T-helper 1 cell treated with Interleukin-12 subunit alpha and Interleukin-12 subunit beta and Interleukin-4 antibody, amounts not matched to agents 30 μg/mL and 1 μg/mL, for 36 hours (primary cell): Measurements from ENCODE around the gene ITGB4.

Source experiments
- H3K27ac Mint-ChIP-seq: one replicate; pipeline ENCODE4 v1.8.0; 2021; ENCODE audit warnings: mild to moderate bottlenecking, mixed read lengths
- H3K27me3 Mint-ChIP-seq: one replicate; pipeline ENCODE4 v1.8.0; 2021; ENCODE audit warnings: low read depth, mixed read lengths
- H3K36me3 Mint-ChIP-seq: one replicate; pipeline ENCODE4 v1.8.0; 2021; ENCODE audit warnings: low read depth, mixed read lengths
- H3K4me1 Mint-ChIP-seq: one replicate; pipeline ENCODE4 v1.8.0; 2021; ENCODE audit warnings: low read depth, mixed read lengths
- H3K4me3 Mint-ChIP-seq: one replicate; pipeline ENCODE4 v1.8.0; 2021; ENCODE audit warnings: mild to moderate bottlenecking, moderate library complexity, mixed read lengths
- H3K9me3 Mint-ChIP-seq: one replicate; pipeline ENCODE4 v1.8.0; 2021; ENCODE audit warnings: mixed read lengths

The ITGB4 gene

DNA sequence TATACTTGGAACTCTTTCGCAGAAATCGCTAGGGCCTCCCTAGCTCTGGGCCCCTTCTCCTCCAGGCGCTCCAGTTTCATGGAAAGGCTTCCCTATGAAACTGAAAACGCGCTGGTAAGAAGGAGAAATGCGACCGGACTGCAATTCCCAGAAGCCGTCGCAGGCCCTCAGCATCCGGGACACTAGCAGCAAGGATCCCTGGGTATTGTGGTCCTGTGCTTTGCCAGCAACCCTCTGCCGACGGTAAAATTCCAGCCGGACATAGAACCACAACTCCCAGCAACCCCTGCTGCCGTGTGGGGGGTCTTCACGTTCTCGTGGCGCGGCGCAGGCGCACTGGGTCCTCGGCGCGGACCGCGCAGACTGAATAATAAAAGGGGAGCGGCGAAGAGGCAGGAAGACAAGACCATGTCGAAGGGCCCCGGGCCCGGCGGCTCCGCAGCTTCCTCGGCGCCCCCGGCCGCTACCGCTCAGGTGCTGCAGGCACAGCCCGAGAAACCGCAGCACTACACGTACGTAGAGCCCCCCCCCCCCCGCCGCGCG is 63.3 kb downstream of the ITGB4 start, which contains the start of gene UNK:
Gene UNK (plus strand): TSS at position 334 of the 543 bp plus-strand sequence. CDS start 75 bp downstream, at position 409.
- H3K36me3 Mint-ChIP-seq: peaks cover 15% of the 10 kb centered on the region

DNA sequence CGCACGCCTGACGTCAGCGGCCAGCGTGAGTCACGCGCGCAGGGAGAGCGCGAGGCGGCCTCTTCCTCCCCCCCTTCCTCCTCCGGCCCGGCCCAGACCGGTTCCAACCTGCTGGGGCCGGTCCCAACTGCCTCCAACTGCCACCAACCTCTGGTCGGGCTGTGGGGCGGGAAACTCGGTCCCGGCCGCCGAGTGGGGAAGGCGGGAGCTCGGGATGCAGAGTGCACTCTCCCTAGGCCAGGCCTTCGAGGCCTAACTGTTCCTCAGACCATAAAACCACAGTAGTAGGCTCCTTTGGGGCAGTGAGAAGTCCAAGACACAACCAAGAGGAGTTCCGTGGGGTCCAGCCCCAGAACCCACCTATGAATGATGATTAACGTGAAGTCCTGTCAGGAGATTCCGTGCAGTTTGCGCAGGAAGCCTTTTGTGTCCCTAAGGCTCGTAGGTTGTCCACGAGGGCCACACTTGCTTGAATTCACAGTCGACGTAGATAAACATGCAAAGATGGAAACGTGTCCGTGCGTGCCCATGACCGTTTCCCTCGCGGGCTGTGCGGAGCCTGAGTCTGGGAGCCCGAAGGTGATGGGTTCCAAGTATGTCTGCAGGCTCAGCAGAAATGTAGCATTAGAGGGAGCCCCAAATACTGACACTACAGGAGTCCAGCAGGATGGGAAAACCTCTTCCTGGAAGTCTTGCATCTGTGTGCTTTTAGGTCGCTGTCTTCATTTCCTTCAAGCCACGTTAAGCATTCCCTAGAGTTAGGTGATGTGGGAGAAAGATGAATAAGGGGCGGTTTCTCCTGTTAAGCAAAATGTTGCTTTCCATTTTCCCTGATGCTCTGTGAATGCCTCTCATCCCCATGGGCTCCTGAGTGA is 64.0 kb downstream of the ITGB4 start:
- Mint-ChIP-seq H3K4me3 (peak overlapping the region; percentile 80), H3K36me3 (peaks cover 13% of the 10 kb centered on the region), H3K9me3 (no peaks in the 10 kb centered on the region), H3K4me1 (peaks cover 29% of the 10 kb centered on the region), H3K27me3 (no peaks in the 10 kb centered on the region), H3K27ac (peak overlapping the region; percentile 95)

More for the DNA sequence above, 63.3 kb downstream of the ITGB4 start, which contains the start of gene UNK:
- H3K9me3 Mint-ChIP-seq: no peaks in the 10 kb centered on the region
- H3K4me1 Mint-ChIP-seq: peaks cover 35% of the 10 kb centered on the region
- H3K4me3 Mint-ChIP-seq: peak within 1 kb of the TSS; percentile 80
- peak within 1 kb of the TSS; percentile 95 for H3K27ac Mint-ChIP-seq
- no peaks in the 10 kb centered on the region for H3K27me3 Mint-ChIP-seq

DNA sequence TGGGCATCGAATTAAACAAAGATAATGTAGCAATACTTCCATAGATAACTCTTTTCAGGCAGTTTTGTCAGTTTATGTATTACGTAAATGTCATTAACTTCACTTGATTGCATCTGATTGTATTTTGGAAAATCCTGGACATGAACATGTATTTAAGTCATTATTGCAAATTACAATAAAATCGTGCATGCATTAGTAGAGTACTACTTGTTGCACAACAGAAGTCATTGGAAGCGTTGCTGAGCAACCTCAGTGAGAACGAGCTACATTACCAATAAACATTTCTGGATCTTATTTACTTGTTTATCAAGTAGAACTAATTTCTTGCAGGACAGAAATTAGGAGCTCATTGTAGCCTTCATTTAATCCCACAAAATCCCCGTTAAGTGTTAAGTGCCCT is 70.0 kb downstream of the ITGB4 start:
- peaks cover 23% of the 10 kb centered on the region for H3K36me3 Mint-ChIP-seq
- H3K4me3 Mint-ChIP-seq: no peak overlapping the region
- H3K4me1 Mint-ChIP-seq: peaks cover 26% of the 10 kb centered on the region
- H3K9me3 Mint-ChIP-seq: no peaks in the 10 kb centered on the region
- no peaks in the 10 kb centered on the region for H3K27me3 Mint-ChIP-seq
- no peak overlapping the region for H3K27ac Mint-ChIP-seq

DNA sequence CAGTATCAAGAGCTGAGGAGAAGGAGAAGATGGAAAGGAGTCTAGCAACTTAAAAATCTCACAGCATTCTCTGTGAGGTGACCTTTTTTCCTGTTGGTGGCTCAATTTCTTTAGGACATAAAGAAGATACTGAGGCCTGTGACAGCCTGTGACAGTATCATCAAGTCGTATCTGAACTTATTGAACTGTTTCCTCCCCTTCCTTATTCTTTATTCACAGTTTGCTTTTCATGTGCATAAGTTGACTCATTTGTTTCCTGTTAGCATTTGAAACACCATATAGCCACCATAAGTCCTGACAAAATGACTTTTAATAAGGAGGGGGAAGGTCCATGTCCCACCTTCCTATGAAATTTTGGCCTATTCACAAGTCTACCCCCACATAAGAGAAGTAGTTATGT is 72.2 kb downstream of the ITGB4 start:
- peak overlapping the region; percentile 58 for H3K27ac Mint-ChIP-seq

DNA sequence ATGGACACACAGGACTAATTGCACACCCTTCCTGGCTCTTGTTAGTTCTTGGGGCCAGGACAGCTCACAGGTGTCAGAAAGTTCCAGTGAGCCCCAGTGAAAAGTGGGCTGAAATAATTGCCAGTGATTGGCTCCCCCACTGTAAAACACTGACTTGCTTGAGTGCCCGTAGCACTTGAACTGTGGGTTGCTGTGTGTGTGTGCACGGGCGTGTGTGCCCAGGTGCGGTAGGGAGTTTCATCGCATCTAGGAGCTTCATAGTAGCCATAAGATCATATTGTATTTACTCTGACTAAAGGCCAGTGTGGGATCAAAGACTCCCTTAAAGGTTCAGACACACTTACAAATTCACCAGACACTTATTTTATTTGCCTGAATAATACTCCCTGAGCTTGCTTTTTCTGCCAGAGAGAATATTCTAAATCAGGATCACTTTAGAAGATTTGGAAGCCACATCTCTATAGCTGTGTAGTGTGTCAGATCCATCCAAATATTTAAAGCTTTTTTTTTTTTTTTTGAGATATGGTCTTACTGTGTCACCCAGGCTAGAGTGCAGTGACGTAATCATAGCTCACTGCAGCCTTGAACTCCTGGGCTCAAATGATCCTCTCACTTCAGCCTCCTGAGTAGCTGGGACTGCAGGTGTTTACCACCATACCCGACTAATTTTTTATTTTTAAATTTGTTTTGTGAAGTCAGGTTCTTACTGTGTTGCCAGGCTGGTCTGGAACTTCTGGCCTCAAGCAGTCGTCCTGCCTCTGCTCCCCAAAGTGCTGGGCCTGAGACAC is 74.8 kb downstream of the ITGB4 start:
- H3K36me3 Mint-ChIP-seq: peaks cover 21% of the 10 kb centered on the region
- peaks cover 18% of the 10 kb centered on the region for H3K4me1 Mint-ChIP-seq
- H3K27me3 Mint-ChIP-seq: no peaks in the 10 kb centered on the region
- no peak overlapping the region for H3K27ac Mint-ChIP-seq
- H3K4me3 Mint-ChIP-seq: no peak overlapping the region
- no peaks in the 10 kb centered on the region for H3K9me3 Mint-ChIP-seq

More for the DNA sequence above, 72.2 kb downstream of the ITGB4 start:
- H3K9me3 Mint-ChIP-seq: no peaks in the 10 kb centered on the region
- H3K4me1 Mint-ChIP-seq: peaks cover 20% of the 10 kb centered on the region
- peaks cover 18% of the 10 kb centered on the region for H3K36me3 Mint-ChIP-seq
- no peak overlapping the region for H3K4me3 Mint-ChIP-seq
- no peaks in the 10 kb centered on the region for H3K27me3 Mint-ChIP-seq

DNA sequence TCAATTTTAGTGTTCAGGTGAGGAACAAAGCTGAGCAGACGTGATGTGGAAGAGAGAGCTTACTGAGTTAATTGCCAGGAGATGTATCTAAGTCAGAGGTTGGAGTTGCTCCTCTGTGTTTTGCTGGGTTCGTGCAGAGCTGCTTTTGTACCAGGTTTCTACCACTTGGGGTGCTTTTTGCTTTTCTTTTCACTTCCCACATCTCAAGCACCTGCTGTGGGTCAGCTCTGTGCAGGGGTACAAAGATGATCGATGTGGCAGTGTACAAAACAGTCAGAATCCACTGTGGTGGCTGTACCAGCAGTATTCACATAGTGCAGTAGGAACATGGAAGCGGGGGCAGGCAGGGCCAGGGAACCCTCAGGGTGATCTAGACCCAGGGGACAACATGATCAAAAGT is 78.1 kb downstream of the ITGB4 start:
- no peaks in the 10 kb centered on the region for H3K9me3 Mint-ChIP-seq
- H3K4me3 Mint-ChIP-seq: no peak overlapping the region
- H3K36me3 Mint-ChIP-seq: peaks cover 11% of the 10 kb centered on the region
- H3K4me1 Mint-ChIP-seq: peaks cover 12% of the 10 kb centered on the region
- no peaks in the 10 kb centered on the region for H3K27me3 Mint-ChIP-seq
- no peak overlapping the region for H3K27ac Mint-ChIP-seq

DNA sequence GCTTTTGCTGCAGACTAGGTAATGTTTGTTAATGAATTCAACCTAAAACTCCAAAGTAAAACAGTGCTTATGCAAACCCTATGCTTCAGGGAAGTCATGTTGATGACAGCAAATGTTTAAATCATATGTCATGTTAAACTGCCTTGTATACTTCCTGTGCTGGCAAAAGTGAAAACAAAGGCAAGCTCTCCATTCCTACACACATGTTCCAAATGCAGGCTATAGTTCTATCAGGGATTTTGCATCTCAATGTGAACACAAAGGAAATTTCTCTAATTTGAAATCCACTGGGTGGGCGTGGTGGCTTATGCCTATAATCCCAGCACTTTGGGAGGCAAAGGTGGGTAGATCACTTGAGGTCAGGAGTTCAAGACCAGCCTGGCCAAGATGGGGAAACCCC is 82.6 kb downstream of the ITGB4 start:
- H3K27ac Mint-ChIP-seq: peak overlapping the region; percentile 36
- H3K9me3 Mint-ChIP-seq: no peaks in the 10 kb centered on the region
- H3K27me3 Mint-ChIP-seq: no peaks in the 10 kb centered on the region
- H3K4me3 Mint-ChIP-seq: no peak overlapping the region
- H3K4me1 Mint-ChIP-seq: peaks cover 14% of the 10 kb centered on the region
- H3K36me3 Mint-ChIP-seq: peaks cover 9% of the 10 kb centered on the region

DNA sequence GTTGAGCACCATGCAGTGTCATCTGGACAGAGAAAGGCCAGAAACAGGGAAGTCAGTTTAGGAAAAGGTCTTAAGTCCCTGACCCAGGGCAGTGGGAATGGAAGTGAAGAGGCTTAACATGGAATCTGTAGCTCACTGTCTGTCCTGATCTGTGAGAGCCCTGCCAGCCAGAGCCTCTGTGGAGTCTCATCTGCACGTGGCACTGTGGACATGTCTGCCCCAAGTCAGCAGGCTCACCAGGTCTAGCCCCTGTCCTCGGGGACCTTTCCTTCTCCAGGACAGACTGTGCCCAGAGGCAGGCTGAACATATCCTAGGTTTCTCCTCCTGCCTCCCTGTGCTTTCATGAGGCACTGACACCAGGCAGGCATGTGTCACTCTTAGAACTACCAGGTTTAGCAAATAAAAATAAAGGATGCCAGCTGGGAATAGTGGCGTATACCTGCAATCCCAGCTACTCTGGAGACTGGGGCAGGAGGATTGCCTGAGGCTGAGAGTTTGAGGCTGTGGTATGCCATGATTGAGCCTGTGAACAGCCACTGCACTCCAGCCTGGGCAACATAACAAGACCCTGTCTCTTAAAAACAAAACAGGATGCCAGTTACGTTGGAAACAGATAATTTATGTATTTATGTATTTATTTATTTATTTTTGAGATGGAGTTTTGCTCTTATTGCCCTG is 85.7 kb downstream of the ITGB4 start:
- Mint-ChIP-seq H3K36me3 (peaks cover 2% of the 10 kb centered on the region), H3K9me3 (no peaks in the 10 kb centered on the region), H3K27me3 (no peaks in the 10 kb centered on the region), H3K4me1 (peaks cover 14% of the 10 kb centered on the region), H3K27ac (no peak overlapping the region), H3K4me3 (no peak overlapping the region)
